CD4-positive, alpha-beta T cell (primary cell): Measurements from ENCODE around the gene GOLGA7B. TPM values are rescaled to one million over a fixed set of nuclear protein-coding genes. Genes with fewer than 3 reads are reported as not detected.

Experiments
- ATAC-seq: fragments of 200-7000 bp; cut with Tn5 transposase; one replicate; pipeline ENCODE4 v1.10.0; 2022; ENCODE audit warnings: mild to moderate bottlenecking; ENCODE audit not compliant: poor library complexity
- CTCF ChIA-PET: fragments of 350-600 bp; sonication (Branson Sonifier 250); formaldehyde crosslinking; loops from one replicate; lab custom pipeline; 2021; ENCODE audit warnings: antibody characterized with exemption, inconsistent platforms; lab: Charles Lee
- POLR2A ChIA-PET: fragments of 350-600 bp; sonication (Branson Sonifier 250); formaldehyde crosslinking; loops from one replicate; lab custom pipeline; 2021; ENCODE audit warnings: antibody characterized with exemption, inconsistent platforms; lab: Charles Lee
- DNase-seq, 14 experiments: peaks; one replicate each; pipeline ENCODE4 v3.0.0-alpha.2; 2013 to 2020; ENCODE audit warnings: mixed read lengths in 2 of 14
- H3K27ac ChIP-seq, 2 donors: one replicate each; pipeline versions ENCODE4 v1.5.1 to v1.7.0; 2013; ENCODE audit warnings: low read length in 2 of 2, low read depth in 1 of 2, mild to moderate bottlenecking in 1 of 2
- H3K27me3 ChIP-seq, 2 experiments: 1 replicate in 1 of 2; 2 replicates in 1 of 2; pipeline versions ENCODE4 v1.6.1 to v1.7.0; 2013; ENCODE audit warnings: low read length in 2 of 2, control low read depth in 1 of 2, mild to moderate bottlenecking in 1 of 2, moderate library complexity in 1 of 2; ENCODE audit not compliant: insufficient read depth in 2 of 2, control insufficient read depth in 1 of 2
- H3K36me3 ChIP-seq: one replicate; pipeline ENCODE4 v1.6.1; 2013; ENCODE audit warnings: low read length, control low read depth; ENCODE audit not compliant: insufficient read depth
- H3K4me1 ChIP-seq: one replicate; pipeline ENCODE4 v1.6.1; 2013; ENCODE audit warnings: low read length, control low read depth; ENCODE audit not compliant: insufficient read depth
- H3K4me3 ChIP-seq: one replicate; pipeline ENCODE4 v1.5.1; 2013; ENCODE audit warnings: mild to moderate bottlenecking, low read length, moderate library complexity
- H3K9me3 ChIP-seq, 2 experiments: 1 replicate in 1 of 2; 2 replicates in 1 of 2; pipeline versions ENCODE4 v1.6.1 to v1.7.0; 2013; ENCODE audit warnings: low read length in 2 of 2, mild to moderate bottlenecking in 2 of 2, control low read depth in 1 of 2, moderate library complexity in 1 of 2; ENCODE audit not compliant: control insufficient read depth in 1 of 2, insufficient read depth in 1 of 2
- H3K27ac Mint-ChIP-seq: one replicate; pipeline ENCODE4 v1.8.0; 2020; ENCODE audit warnings: mixed read lengths
- H3K27me3 Mint-ChIP-seq: one replicate; pipeline ENCODE4 v1.8.0; 2021; ENCODE audit warnings: mixed read lengths
- H3K36me3 Mint-ChIP-seq: one replicate; pipeline ENCODE4 v1.8.0; 2021; ENCODE audit warnings: low read depth, mixed read lengths
- H3K4me1 Mint-ChIP-seq: one replicate; pipeline ENCODE4 v1.8.0; 2021; ENCODE audit warnings: low read depth, mixed read lengths
- H3K4me3 Mint-ChIP-seq: one replicate; pipeline ENCODE4 v1.8.0; 2020; ENCODE audit warnings: mild to moderate bottlenecking, mixed read lengths
- H3K9me3 Mint-ChIP-seq: one replicate; pipeline ENCODE4 v1.8.0; 2020; ENCODE audit warnings: mixed read lengths
- CTCF ChIP-seq: fragments of 200-600 bp; IDR thresholded peaks from one replicate; pipeline ENCODE4 v1.8.0; 2022; ENCODE audit warnings: antibody characterized with exemption, mild to moderate bottlenecking
- intact Hi-C, 2 experiments: fragments of 100-400 bp; cut with DNase I in 1 of 2; cut with micrococcal nuclease in 1 of 2; formaldehyde crosslinking; loops; one replicate each; pipeline versions ENCODE4 v1.15.1 to v1.9.0; 2023 to 2025; cut with DNase I, micrococcal nuclease
- total RNA-seq, 174 experiments: library from RNA in 2 of 174; stranded (reverse) in 2 of 174; gene quantifications; one replicate each; pipeline ENCODE4 v1.2.3 and lab custom pipeline; 2021 to 2026

Gene GOLGA7B
- total RNA-seq, 2 experiments from 2014 or later: 4.5 to 6.1 TPM

DNA sequence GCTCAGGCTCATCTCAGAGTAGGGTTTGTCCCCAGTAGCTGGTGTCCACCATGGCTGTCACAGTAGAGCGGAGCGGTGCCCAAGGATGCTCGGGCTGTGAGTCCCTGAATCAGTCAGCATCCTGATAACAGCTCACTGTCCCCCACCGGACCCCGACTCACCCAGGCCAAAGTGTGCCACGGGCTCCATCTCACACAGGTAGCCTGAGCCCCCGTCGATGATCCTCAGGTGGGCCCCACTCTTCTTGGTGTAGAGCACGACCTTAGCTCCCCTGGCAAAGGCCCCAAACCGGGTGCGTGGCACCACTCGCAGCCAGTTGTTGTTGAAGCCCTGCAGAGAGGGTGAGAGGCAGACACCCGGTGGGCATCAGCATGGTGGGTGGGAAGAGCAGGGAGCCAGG, 45.4 kb downstream of the GOLGA7B start:
- Histone ChIP-seq H3K4me3 (no peak overlapping the region), H3K27me3 (peaks cover 4 to 6% of the 10 kb centered on the region in 2 experiments), H3K9me3 (peaks cover 0 to 5% of the 10 kb centered on the region in 2 experiments), H3K36me3 (no peaks in the 10 kb centered on the region), H3K27ac (no peak overlapping the region), H3K4me1 (no peaks in the 10 kb centered on the region)
- intact Hi-C loops: no loop called here
- POLR2A ChIA-PET: no interaction called here
- Mint-ChIP-seq H3K36me3 (no peaks in the 10 kb centered on the region), H3K9me3 (no peaks in the 10 kb centered on the region), H3K27me3 (peaks cover 26% of the 10 kb centered on the region), H3K27ac (no peak overlapping the region), H3K4me3 (no peak overlapping the region), H3K4me1 (no peaks in the 10 kb centered on the region)
- ATAC-seq: no peak
- CTCF ChIA-PET: no interaction called here
- TF ChIP-seq CTCF: no peak
- no peak for DNase-seq

DNA sequence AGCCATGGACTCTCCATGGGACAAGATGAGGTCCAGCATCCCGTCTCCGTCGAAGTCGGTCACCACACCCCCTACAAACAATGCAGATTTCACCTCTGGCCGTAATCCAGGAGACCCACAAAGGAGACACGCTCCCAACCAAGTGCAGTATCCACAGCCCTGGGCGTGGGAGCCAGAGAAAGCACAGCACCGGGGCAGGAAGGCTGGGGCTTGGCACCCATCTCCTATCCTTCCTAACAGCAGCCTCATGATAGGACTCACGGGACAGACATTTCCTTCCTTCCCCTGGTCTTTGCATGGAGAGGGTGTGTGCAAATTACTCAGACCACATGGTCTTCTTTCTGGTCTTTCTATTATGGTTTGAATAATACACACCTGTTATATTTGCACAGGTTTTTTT, 46.3 kb downstream of the GOLGA7B start:
- H3K9me3 Mint-ChIP-seq: no peaks in the 10 kb centered on the region
- intact Hi-C loops: no loop called here
- H3K27me3 Mint-ChIP-seq: peaks cover 26% of the 10 kb centered on the region
- H3K36me3 Mint-ChIP-seq: no peaks in the 10 kb centered on the region
- H3K4me3 ChIP-seq: no peak overlapping the region
- ATAC-seq (no peak), DNase-seq (no peak)
- H3K36me3 ChIP-seq: no peaks in the 10 kb centered on the region
- ChIA-PET POLR2A (no interaction called here), CTCF (no interaction called here)
- peaks cover 4 to 6% of the 10 kb centered on the region in 2 experiments for H3K27me3 ChIP-seq
- no peak for TF ChIP-seq CTCF
- H3K27ac Mint-ChIP-seq: no peak overlapping the region
- no peak overlapping the region for H3K27ac ChIP-seq
- no peaks in the 10 kb centered on the region for H3K4me1 ChIP-seq
- no peaks in the 10 kb centered on the region for H3K4me1 Mint-ChIP-seq
- peaks cover 0 to 5% of the 10 kb centered on the region in 2 experiments for H3K9me3 ChIP-seq
- H3K4me3 Mint-ChIP-seq: no peak overlapping the region

DNA sequence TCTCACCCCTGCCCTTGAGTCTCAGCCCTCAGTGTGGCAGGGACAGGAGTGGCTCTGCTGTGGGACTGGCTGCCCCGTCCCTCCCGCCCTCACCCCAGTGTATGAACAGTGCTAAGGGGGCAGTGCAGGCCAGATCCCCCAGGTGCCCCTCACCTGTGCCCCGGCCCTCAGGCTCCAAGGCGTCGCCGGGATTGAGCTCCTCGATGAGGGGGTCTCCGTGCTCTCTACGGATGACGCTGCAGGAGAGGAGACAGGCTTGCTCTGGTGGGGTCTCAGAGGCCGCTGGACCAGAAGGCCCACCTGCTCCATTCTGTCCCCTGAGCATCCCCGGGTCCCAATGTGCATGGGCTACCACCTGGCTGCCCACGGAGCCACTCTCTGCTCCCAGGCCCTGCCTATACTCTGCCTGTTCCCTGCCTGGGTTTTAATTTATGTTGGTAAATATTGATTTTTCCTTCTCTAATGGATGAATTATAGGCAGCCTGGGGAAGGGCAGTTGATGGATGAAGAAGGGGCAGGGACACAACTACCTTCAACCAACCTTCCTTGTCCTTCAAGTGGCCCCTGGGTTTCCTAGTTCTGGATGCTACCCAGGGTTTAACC, 47.2 kb downstream of the GOLGA7B start:
- CTCF ChIA-PET: no interaction called here

More for the DNA sequence above, 47.2 kb downstream of the GOLGA7B start:
- H3K27ac ChIP-seq: no peak overlapping the region
- Mint-ChIP-seq H3K4me3 (no peak overlapping the region), H3K9me3 (no peaks in the 10 kb centered on the region), H3K27me3 (peaks cover 24% of the 10 kb centered on the region), H3K27ac (no peak overlapping the region), H3K4me1 (no peaks in the 10 kb centered on the region), H3K36me3 (no peaks in the 10 kb centered on the region)
- POLR2A ChIA-PET: no interaction called here
- ATAC-seq (no peak), DNase-seq (no peak)
- H3K27me3 ChIP-seq: peaks cover 4 to 6% of the 10 kb centered on the region in 2 experiments
- no peaks in the 10 kb centered on the region for H3K36me3 ChIP-seq
- H3K4me3 ChIP-seq: no peak overlapping the region
- no peak for TF ChIP-seq CTCF
- no peaks in the 10 kb centered on the region for H3K4me1 ChIP-seq
- H3K9me3 ChIP-seq: peaks cover 0 to under 1% of the 10 kb centered on the region in 2 experiments
- intact Hi-C loops: no loop called here
